ENCODE measurements around the gene UNKL.

Gene UNKL

GRCh38 chr16:1453316-1453715, 38.8 kb upstream of the UNKL start:
- Mint-ChIP-seq H3K9me3 (no peaks in the 10 kb centered on the region), H3K27ac (no peak overlapping the region), H3K4me3 (no peak overlapping the region), H3K4me1 (no peaks in the 10 kb centered on the region), H3K27me3 (ENCODE audit: low read depth, poor library complexity) (no peaks in the 10 kb centered on the region), H3K36me3 (ENCODE audit: low read depth) (peaks cover 4% of the 10 kb centered on the region)
- no peak for TF ChIP-seq CTCF (IDR thresholded peaks at IDR 0.05)
- no peak for DNase-seq

- H3K36me3 Mint-ChIP-seq (ENCODE audit: low read depth) = peaks cover 4% of the 10 kb centered on the region
- H3K4me1 Mint-ChIP-seq = no peaks in the 10 kb centered on the region
- H3K9me3 Mint-ChIP-seq = no peaks in the 10 kb centered on the region
- TF ChIP-seq CTCF (IDR thresholded peaks at IDR 0.05) = no peak
- no peak for DNase-seq
- no peak overlapping the region for H3K4me3 Mint-ChIP-seq
- no peaks in the 10 kb centered on the region for H3K27me3 Mint-ChIP-seq (ENCODE audit: low read depth, poor library complexity)
- no peak overlapping the region for H3K27ac Mint-ChIP-seq
Measured at GRCh38 chr16:1452530-1452929, 38.0 kb upstream of the UNKL start.

GRCh38 chr16:1451702-1452392, 37.3 kb upstream of the UNKL start:
- no peak for TF ChIP-seq CTCF (IDR thresholded peaks at IDR 0.05)
- DNase-seq = no peak
- peaks cover 4% of the 10 kb centered on the region for H3K36me3 Mint-ChIP-seq (ENCODE audit: low read depth)
- no peaks in the 10 kb centered on the region for H3K27me3 Mint-ChIP-seq (ENCODE audit: low read depth, poor library complexity)
- H3K9me3 Mint-ChIP-seq = no peaks in the 10 kb centered on the region
- H3K4me1 Mint-ChIP-seq = no peaks in the 10 kb centered on the region
- peak overlapping the region; percentile 92 for H3K27ac Mint-ChIP-seq
- no peak overlapping the region for H3K4me3 Mint-ChIP-seq

GRCh38 chr16:1450841-1451240, 36.3 kb upstream of the UNKL start:
- no peaks in the 10 kb centered on the region for H3K27me3 Mint-ChIP-seq (ENCODE audit: low read depth, poor library complexity)
- peaks cover 4% of the 10 kb centered on the region for H3K36me3 Mint-ChIP-seq (ENCODE audit: low read depth)
- TF ChIP-seq CTCF (IDR thresholded peaks at IDR 0.05) = no peak
- DNase-seq = no peak
- no peaks in the 10 kb centered on the region for H3K4me1 Mint-ChIP-seq
- H3K27ac Mint-ChIP-seq = no peak overlapping the region
- no peak overlapping the region for H3K4me3 Mint-ChIP-seq
- H3K9me3 Mint-ChIP-seq = no peaks in the 10 kb centered on the region

GRCh38 chr16:1450218-1450617, 35.7 kb upstream of the UNKL start:
- Mint-ChIP-seq H3K27ac (no peak overlapping the region), H3K27me3 (ENCODE audit: low read depth, poor library complexity) (no peaks in the 10 kb centered on the region), H3K36me3 (ENCODE audit: low read depth) (peaks cover 4% of the 10 kb centered on the region), H3K9me3 (no peaks in the 10 kb centered on the region), H3K4me1 (no peaks in the 10 kb centered on the region), H3K4me3 (no peak overlapping the region)
- TF ChIP-seq CTCF (IDR thresholded peaks at IDR 0.05) = no peak
- DNase-seq = no peak

- no peak for TF ChIP-seq CTCF (IDR thresholded peaks at IDR 0.05)
- no peak for DNase-seq
- Mint-ChIP-seq H3K27ac (no peak overlapping the region), H3K36me3 (ENCODE audit: low read depth) (peaks cover 4% of the 10 kb centered on the region), H3K27me3 (ENCODE audit: low read depth, poor library complexity) (no peaks in the 10 kb centered on the region), H3K4me1 (no peaks in the 10 kb centered on the region), H3K9me3 (no peaks in the 10 kb centered on the region), H3K4me3 (no peak overlapping the region)
Measured at GRCh38 chr16:1449201-1449788, 34.8 kb upstream of the UNKL start.

Data from nephron progenitor cell (in vitro differentiated cells).